ENCODE measurements around the gene WNK1. TPM values are rescaled to one million over a fixed set of nuclear protein-coding genes. Genes with fewer than 3 reads are reported as not detected.

Gene WNK1
- polyA plus RNA-seq, 1 donor (not counting 4 experiments of a cell fraction or from before 2014, with no cell fraction given) = 72.3 TPM

- no peak overlapping the region for H3K9ac ChIP-seq (ENCODE audit: control insufficient read depth, extremely low read depth, insufficient read depth, low read length)
- peaks cover 8% of the 10 kb centered on the region for H3K4me1 ChIP-seq (ENCODE audit: control insufficient read depth, extremely low read depth, insufficient read depth, low read length)
- dilution Hi-C loops (cut with MboI; ENCODE audit: extremely low pct_ligation_motif_present, low sequenced_read_pairs) = loop anchor here (10.0 kb wide), 1 partner anchor 129 kb away; no protein-coding TSS in a partner anchor
- no peak for DNase-seq (ENCODE audit: low read depth, low spot score)
- H2AFZ ChIP-seq (ENCODE audit: control insufficient read depth, low read length) = no peak overlapping the region
- no peak overlapping the region for H3K27ac ChIP-seq (ENCODE audit: control insufficient read depth, insufficient read depth, low read length)
- peaks cover 45% of the 10 kb centered on the region for H3K79me2 ChIP-seq (ENCODE audit: control insufficient read depth, insufficient read depth, low read length)
- H3K9me1 ChIP-seq (ENCODE audit: control insufficient read depth, extremely low read depth, insufficient read depth, low read length) = no peaks in the 10 kb centered on the region
- H3K27me3 ChIP-seq (ENCODE audit: control insufficient read depth, extremely low read depth, insufficient read depth, low read length) = no peaks in the 10 kb centered on the region
- no peak for TF ChIP-seq EZH2 (IDR thresholded peaks at IDR 0.05; ENCODE audit: low read length)
- no peak for TF ChIP-seq CTCF (optimal IDR thresholded peaks at IDR 0.05 in 1 of 3, IDR thresholded peaks at IDR 0.05 in 1 of 3, conservative IDR thresholded peaks at IDR 0.05 in 1 of 3; ENCODE audit: extremely low read depth in 1 of 3, insufficient read depth in 2 of 3, low read length in 3 of 3)
- H3K4me3 ChIP-seq (ENCODE audit: control insufficient read depth in 2 of 3, extremely low read depth in 1 of 3, insufficient read depth in 2 of 3, low read depth in 1 of 3, low read length in 3 of 3) = no peak overlapping the region
- H3K9me3 ChIP-seq (ENCODE audit: control insufficient read depth, low read depth, low read length) = no peaks in the 10 kb centered on the region
- H4K20me1 ChIP-seq (ENCODE audit: control insufficient read depth, extremely low read depth, insufficient read depth, low read length) = no peaks in the 10 kb centered on the region
- peaks cover 4 to 7% of the 10 kb centered on the region in 2 experiments for H3K36me3 ChIP-seq (ENCODE audit: control insufficient read depth in 2 of 2, extremely low read depth in 1 of 2, insufficient read depth in 2 of 2, low read length in 2 of 2)
- H3K4me2 ChIP-seq (ENCODE audit: control insufficient read depth, extremely low read depth, insufficient read depth, low read depth, low read length) = no peak overlapping the region
- no peak for FAIRE-seq
Observed at GRCh38 chr12:946212-946611, 193.8 kb downstream of the WNK1 start.

- peaks cover 4 to 7% of the 10 kb centered on the region in 2 experiments for H3K36me3 ChIP-seq (ENCODE audit: control insufficient read depth in 2 of 2, extremely low read depth in 1 of 2, insufficient read depth in 2 of 2, low read length in 2 of 2)
- H4K20me1 ChIP-seq (ENCODE audit: control insufficient read depth, extremely low read depth, insufficient read depth, low read length) = no peaks in the 10 kb centered on the region
- no peak overlapping the region for H2AFZ ChIP-seq (ENCODE audit: control insufficient read depth, low read length)
- TF ChIP-seq EZH2 (IDR thresholded peaks at IDR 0.05; ENCODE audit: low read length) = no peak
- TF ChIP-seq CTCF (optimal IDR thresholded peaks at IDR 0.05 in 1 of 3, IDR thresholded peaks at IDR 0.05 in 1 of 3, conservative IDR thresholded peaks at IDR 0.05 in 1 of 3; ENCODE audit: extremely low read depth in 1 of 3, insufficient read depth in 2 of 3, low read length in 3 of 3) = no peak
- H3K4me1 ChIP-seq (ENCODE audit: control insufficient read depth, extremely low read depth, insufficient read depth, low read length) = peaks cover 8% of the 10 kb centered on the region
- H3K9ac ChIP-seq (ENCODE audit: control insufficient read depth, extremely low read depth, insufficient read depth, low read length) = no peak overlapping the region
- no peak overlapping the region for H3K4me3 ChIP-seq (ENCODE audit: control insufficient read depth in 2 of 3, extremely low read depth in 1 of 3, insufficient read depth in 2 of 3, low read depth in 1 of 3, low read length in 3 of 3)
- H3K27me3 ChIP-seq (ENCODE audit: control insufficient read depth, extremely low read depth, insufficient read depth, low read length) = no peaks in the 10 kb centered on the region
- no peaks in the 10 kb centered on the region for H3K9me3 ChIP-seq (ENCODE audit: control insufficient read depth, low read depth, low read length)
- H3K79me2 ChIP-seq (ENCODE audit: control insufficient read depth, insufficient read depth, low read length) = peaks cover 45% of the 10 kb centered on the region
- no peaks in the 10 kb centered on the region for H3K9me1 ChIP-seq (ENCODE audit: control insufficient read depth, extremely low read depth, insufficient read depth, low read length)
- no peak overlapping the region for H3K4me2 ChIP-seq (ENCODE audit: control insufficient read depth, extremely low read depth, insufficient read depth, low read depth, low read length)
- DNase-seq (ENCODE audit: low read depth, low spot score) (no peak), FAIRE-seq (no peak)
- dilution Hi-C loops (cut with MboI; ENCODE audit: extremely low pct_ligation_motif_present, low sequenced_read_pairs) = loop anchor here (10.0 kb wide), 1 partner anchor 128 kb away; no protein-coding TSS in a partner anchor
- H3K27ac ChIP-seq (ENCODE audit: control insufficient read depth, insufficient read depth, low read length) = no peak overlapping the region
Observed at GRCh38 chr12:946631-947030, 194.3 kb downstream of the WNK1 start.

Measured in keratinocyte (primary cell).